Measurements from ENCODE around the gene USE1. TPM values are rescaled to one million over a fixed set of nuclear protein-coding genes. Genes with fewer than 3 reads are reported as not detected.
"Not testable (repeated sequence)": the region's sequence is repeated elsewhere in the genome, so short reads cannot be mapped to it uniquely, and the experiment has no call there.

The USE1 gene
- total and polyA plus RNA-seq, 4 donors, result 13.3 to 46.8 (median 32.9) TPM

DNA sequence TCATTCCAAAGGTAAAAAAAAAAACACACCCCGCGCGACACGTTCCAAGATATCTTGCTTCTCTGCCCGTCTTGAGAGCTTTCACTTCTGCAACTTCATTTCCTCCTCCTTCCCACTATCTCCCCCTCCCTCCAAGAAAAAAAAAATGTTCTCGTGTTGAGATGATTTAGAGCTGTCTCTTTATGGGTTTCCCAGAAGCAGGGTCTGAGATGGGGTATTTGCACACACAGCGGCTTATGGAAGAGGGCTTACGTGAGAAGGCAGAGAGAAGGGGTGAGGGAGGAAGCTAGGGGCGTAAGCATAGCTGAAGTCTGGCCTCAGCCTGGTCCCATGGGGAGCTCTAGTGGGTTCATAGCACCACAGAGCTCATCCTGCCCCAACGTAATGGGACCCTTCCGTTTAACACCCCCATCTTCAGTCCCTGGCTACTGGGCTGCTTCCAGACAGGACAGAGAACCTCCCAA, 31.3 kb upstream of the USE1 start:
- Histone ChIP-seq H3K4me1 (ENCODE audit: control insufficient read depth, insufficient read depth, low read length) (no peaks in the 10 kb centered on the region), H3K9me3 (ENCODE audit: control insufficient read depth, insufficient read depth, low read length) (no peaks in the 10 kb centered on the region), H3K27ac (ENCODE audit: low read depth, low read length) (no peak overlapping the region), H3K4me3 (ENCODE audit: low read depth, low read length) (no peak overlapping the region), H3K27me3 (ENCODE audit: control insufficient read depth, insufficient read depth, low read length) (no peaks in the 10 kb centered on the region), H3K36me3 (ENCODE audit: control insufficient read depth, insufficient read depth, low read length) (peaks cover 68% of the 10 kb centered on the region)
- DNase-seq (ENCODE audit: low read depth in 4 of 6, low spot score in 6 of 6), result no peak
- 100% methylated on average over 2 of the region's 11 CpGs for WGBS (ENCODE audit: insufficient coverage)

DNA sequence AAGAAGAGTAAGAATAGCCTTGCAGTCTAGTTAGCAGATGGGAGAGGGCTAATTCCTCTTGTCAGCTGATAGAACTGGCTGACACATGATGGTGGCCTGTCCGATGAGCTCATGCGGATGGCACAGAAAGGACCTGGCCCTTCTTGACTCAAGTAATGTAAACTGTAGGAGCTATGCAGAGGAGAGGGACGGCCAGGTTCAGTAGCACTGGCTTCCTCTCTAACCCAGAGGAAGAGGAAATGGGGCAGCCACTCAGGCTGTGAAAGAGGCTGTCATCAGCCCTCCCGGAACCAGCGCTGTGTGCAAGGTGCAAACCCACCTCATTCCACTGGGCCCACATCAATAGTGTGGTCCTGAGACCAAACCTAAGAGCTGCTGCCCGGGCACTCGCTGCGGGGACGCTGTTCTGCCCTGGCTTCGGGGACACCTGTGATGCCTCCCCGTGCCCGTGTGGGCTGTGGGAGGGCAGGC, 30.8 kb upstream of the USE1 start:
- DNase-seq (ENCODE audit: low read depth in 4 of 6, low spot score in 6 of 6), result no peak
- Histone ChIP-seq H3K27ac (ENCODE audit: low read depth, low read length) (no peak overlapping the region), H3K4me3 (ENCODE audit: low read depth, low read length) (no peak overlapping the region), H3K4me1 (ENCODE audit: control insufficient read depth, insufficient read depth, low read length) (no peaks in the 10 kb centered on the region), H3K27me3 (ENCODE audit: control insufficient read depth, insufficient read depth, low read length) (no peaks in the 10 kb centered on the region), H3K36me3 (ENCODE audit: control insufficient read depth, insufficient read depth, low read length) (peaks cover 70% of the 10 kb centered on the region), H3K9me3 (ENCODE audit: control insufficient read depth, insufficient read depth, low read length) (no peaks in the 10 kb centered on the region)
- 94% methylated on average over 10 of the region's 12 CpGs for WGBS (ENCODE audit: insufficient coverage)

DNA sequence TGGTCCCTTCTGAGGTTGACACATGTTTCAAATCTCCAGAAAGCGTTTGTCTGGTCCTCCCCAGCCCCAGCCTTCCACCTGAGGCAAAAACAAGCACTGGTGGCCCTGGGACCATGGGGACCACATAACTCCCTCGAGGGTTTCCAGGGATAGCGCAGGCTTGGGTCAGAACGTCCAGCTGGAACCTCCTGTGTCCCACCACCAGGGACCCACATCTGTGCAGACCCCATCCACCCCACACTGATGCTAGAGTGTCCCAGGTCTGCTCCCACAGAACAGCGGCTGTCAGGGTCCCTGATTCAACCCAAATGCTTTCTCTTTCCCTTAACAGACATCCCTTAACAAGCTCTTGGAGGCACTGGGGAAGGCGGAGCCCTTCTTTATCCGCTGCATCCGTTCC, 29.6 kb upstream of the USE1 start:
- 90% methylated on average over 5 of the region's 8 CpGs for WGBS (ENCODE audit: insufficient coverage)

DNA sequence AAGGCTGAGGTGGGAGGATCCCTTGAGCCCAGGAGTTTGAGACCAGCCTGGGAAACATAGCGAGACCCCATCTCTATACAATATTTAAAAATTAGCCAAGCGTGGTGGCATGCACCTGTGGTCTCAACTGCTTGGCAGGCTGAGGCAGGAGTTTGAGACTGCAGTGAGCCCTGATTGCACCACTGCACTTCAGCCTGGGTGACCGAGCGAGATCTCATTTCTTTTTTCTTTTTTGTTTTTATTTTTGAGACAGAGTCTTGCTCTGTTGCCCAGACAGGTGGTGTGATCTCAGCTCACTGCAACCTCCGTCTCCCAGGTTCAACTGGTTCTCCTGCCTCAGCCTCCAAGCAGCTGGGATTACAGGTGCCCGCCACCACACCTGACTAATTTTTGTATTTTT, 23.4 kb upstream of the USE1 start:
- WGBS (ENCODE audit: insufficient coverage), result 100% methylated on average over 2 of the region's 6 CpGs
- H3K36me3 ChIP-seq (ENCODE audit: control insufficient read depth, insufficient read depth, low read length), result peaks cover 81% of the 10 kb centered on the region

More for the DNA sequence above, 29.6 kb upstream of the USE1 start:
- Histone ChIP-seq H3K4me1 (ENCODE audit: control insufficient read depth, insufficient read depth, low read length) (no peaks in the 10 kb centered on the region), H3K9me3 (ENCODE audit: control insufficient read depth, insufficient read depth, low read length) (no peaks in the 10 kb centered on the region), H3K36me3 (ENCODE audit: control insufficient read depth, insufficient read depth, low read length) (peaks cover 74% of the 10 kb centered on the region), H3K27ac (ENCODE audit: low read depth, low read length) (no peak overlapping the region), H3K27me3 (ENCODE audit: control insufficient read depth, insufficient read depth, low read length) (no peaks in the 10 kb centered on the region), H3K4me3 (ENCODE audit: low read depth, low read length) (no peak overlapping the region)
- DNase-seq (ENCODE audit: low read depth in 4 of 6, low spot score in 6 of 6), result no peak

DNA sequence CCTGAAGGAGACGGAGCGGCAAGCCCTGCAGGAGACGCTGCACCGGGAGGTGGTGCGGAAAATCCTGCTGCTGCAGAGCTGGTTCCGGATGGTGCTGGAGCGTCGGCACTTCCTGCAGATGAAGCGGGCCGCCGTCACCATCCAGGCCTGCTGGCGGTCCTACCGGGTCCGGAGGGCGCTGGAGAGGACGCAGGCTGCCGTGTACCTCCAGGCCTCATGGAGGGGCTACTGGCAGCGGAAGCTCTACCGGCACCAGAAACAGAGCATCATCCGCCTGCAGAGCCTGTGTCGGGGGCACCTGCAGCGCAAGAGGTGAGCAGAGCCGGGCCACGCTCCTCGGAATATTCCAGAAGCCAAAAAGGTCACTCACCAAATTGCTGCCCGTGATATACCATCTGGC, 22.4 kb upstream of the USE1 start:
- Histone ChIP-seq H3K4me3 (ENCODE audit: low read depth, low read length) (no peak overlapping the region), H3K36me3 (ENCODE audit: control insufficient read depth, insufficient read depth, low read length) (peaks cover 78% of the 10 kb centered on the region), H3K27ac (ENCODE audit: low read depth, low read length) (no peak overlapping the region), H3K4me1 (ENCODE audit: control insufficient read depth, insufficient read depth, low read length) (no peaks in the 10 kb centered on the region), H3K9me3 (ENCODE audit: control insufficient read depth, insufficient read depth, low read length) (no peaks in the 10 kb centered on the region), H3K27me3 (ENCODE audit: control insufficient read depth, insufficient read depth, low read length) (no peaks in the 10 kb centered on the region)
- 96% methylated on average over 26 of the region's 26 CpGs for WGBS (ENCODE audit: insufficient coverage)
- DNase-seq (ENCODE audit: low read depth in 4 of 6, low spot score in 6 of 6), result no peak

More for the DNA sequence above, 23.4 kb upstream of the USE1 start:
- not testable (repeated sequence) for H3K27ac ChIP-seq (ENCODE audit: low read depth, low read length); H3K4me3 ChIP-seq (ENCODE audit: low read depth, low read length); DNase-seq (ENCODE audit: low read depth in 4 of 6, low spot score in 6 of 6); H3K4me1 ChIP-seq (ENCODE audit: control insufficient read depth, insufficient read depth, low read length); H3K9me3 ChIP-seq (ENCODE audit: control insufficient read depth, insufficient read depth, low read length); H3K27me3 ChIP-seq (ENCODE audit: control insufficient read depth, insufficient read depth, low read length)

DNA sequence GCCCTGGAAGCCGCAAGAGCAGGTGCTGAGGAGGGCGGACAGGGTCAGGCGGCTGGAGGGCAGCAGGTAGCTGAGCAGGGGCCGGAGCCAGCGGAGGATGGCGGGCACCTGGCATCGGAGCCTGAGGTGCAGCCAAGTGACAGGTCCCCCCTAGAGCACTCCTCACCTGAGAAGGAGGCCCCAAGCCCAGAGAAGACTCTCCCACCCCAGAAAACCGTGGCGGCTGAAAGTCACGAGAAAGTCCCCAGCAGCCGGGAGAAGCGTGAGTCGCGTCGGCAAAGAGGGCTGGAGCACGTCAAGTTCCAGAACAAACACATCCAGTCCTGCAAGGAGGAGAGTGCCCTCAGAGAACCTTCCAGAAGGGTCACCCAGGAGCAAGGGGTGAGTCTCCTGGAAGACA, 20.5 kb upstream of the USE1 start:
- H3K4me1 ChIP-seq (ENCODE audit: control insufficient read depth, insufficient read depth, low read length), result no peaks in the 10 kb centered on the region
- H3K4me3 ChIP-seq (ENCODE audit: low read depth, low read length), result no peak overlapping the region
- no peaks in the 10 kb centered on the region for H3K9me3 ChIP-seq (ENCODE audit: control insufficient read depth, insufficient read depth, low read length)
- no peak for DNase-seq (ENCODE audit: low read depth in 4 of 6, low spot score in 6 of 6)
- peaks cover 81% of the 10 kb centered on the region for H3K36me3 ChIP-seq (ENCODE audit: control insufficient read depth, insufficient read depth, low read length)
- H3K27me3 ChIP-seq (ENCODE audit: control insufficient read depth, insufficient read depth, low read length), result no peaks in the 10 kb centered on the region
- WGBS (ENCODE audit: insufficient coverage), result 95% methylated on average over 8 of the region's 16 CpGs
- no peak overlapping the region for H3K27ac ChIP-seq (ENCODE audit: low read depth, low read length)

DNA sequence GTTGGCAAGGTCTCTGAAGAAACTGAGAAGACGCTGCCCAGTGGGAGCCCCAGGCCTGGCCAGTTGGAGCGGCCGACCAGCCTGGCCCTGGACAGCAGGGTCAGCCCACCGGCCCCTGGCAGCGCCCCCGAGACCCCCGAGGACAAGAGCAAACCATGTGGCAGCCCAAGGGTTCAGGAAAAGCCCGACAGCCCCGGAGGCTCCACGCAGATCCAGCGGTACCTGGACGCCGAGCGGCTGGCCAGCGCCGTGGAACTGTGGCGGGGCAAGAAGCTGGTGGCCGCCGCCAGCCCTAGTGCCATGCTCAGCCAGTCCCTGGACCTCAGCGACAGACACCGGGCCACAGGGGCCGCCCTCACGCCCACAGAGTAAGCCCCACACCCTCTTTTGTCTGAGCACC, 20.1 kb upstream of the USE1 start:
- 97% methylated on average over 23 of the region's 23 CpGs for WGBS (ENCODE audit: insufficient coverage)
- Histone ChIP-seq H3K4me3 (ENCODE audit: low read depth, low read length) (no peak overlapping the region), H3K9me3 (ENCODE audit: control insufficient read depth, insufficient read depth, low read length) (no peaks in the 10 kb centered on the region), H3K36me3 (ENCODE audit: control insufficient read depth, insufficient read depth, low read length) (peaks cover 80% of the 10 kb centered on the region), H3K27me3 (ENCODE audit: control insufficient read depth, insufficient read depth, low read length) (no peaks in the 10 kb centered on the region), H3K4me1 (ENCODE audit: control insufficient read depth, insufficient read depth, low read length) (no peaks in the 10 kb centered on the region), H3K27ac (ENCODE audit: low read depth, low read length) (no peak overlapping the region)
- no peak for DNase-seq (ENCODE audit: low read depth in 4 of 6, low spot score in 6 of 6)

DNA sequence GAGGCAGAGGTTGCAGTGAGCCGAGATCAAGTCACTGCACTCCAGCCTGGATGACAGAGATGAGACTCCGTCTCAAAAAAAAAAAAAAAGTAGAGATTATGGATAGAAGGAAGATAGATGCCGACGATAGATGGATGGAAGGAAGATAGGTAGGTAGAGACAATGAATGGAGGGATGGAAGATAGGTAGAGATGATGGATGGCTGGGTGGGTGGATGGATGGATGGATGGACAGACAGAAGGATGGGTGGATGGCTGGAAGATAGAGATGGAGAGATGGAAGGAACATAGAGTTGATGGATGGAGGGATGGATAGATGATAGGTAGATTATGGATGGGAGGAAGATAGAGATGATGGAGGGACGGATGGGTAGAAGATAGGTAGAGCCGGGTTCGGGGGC, 18.5 kb upstream of the USE1 start:
- no peak overlapping the region for H3K27ac ChIP-seq (ENCODE audit: low read depth, low read length)
- no peaks in the 10 kb centered on the region for H3K4me1 ChIP-seq (ENCODE audit: control insufficient read depth, insufficient read depth, low read length)
- 96% methylated on average over 4 of the region's 7 CpGs for WGBS (ENCODE audit: insufficient coverage)
- H3K4me3 ChIP-seq (ENCODE audit: low read depth, low read length), result no peak overlapping the region
- H3K9me3 ChIP-seq (ENCODE audit: control insufficient read depth, insufficient read depth, low read length), result no peaks in the 10 kb centered on the region
- no peak for DNase-seq (ENCODE audit: low read depth in 4 of 6, low spot score in 6 of 6)
- no peaks in the 10 kb centered on the region for H3K27me3 ChIP-seq (ENCODE audit: control insufficient read depth, insufficient read depth, low read length)
- H3K36me3 ChIP-seq (ENCODE audit: control insufficient read depth, insufficient read depth, low read length), result peaks cover 84% of the 10 kb centered on the region

DNA sequence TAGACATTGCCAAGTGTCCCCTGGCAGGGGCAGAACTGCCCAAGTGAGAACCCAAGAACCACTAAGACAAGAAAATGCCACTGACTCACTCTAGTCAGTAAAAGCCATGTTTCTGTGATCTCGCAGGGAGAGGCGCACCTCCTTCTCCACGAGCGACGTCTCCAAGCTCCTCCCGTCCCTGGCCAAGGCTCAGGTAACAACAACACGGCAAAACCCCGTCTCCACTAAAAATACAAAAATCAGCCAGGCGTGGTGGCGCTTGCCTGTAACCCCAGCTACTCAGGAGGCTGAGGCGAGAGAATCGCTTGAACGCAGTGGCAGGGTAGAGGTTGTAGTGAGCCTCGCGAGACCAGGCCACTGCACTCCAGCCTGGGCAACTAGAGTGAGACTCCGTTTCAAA, 17.5 kb upstream of the USE1 start:
- H3K36me3 ChIP-seq (ENCODE audit: control insufficient read depth, insufficient read depth, low read length), result peaks cover 87% of the 10 kb centered on the region
- no peak for DNase-seq (ENCODE audit: low read depth in 4 of 6, low spot score in 6 of 6)
- no peak overlapping the region for H3K4me3 ChIP-seq (ENCODE audit: low read depth, low read length)
- no peaks in the 10 kb centered on the region for H3K27me3 ChIP-seq (ENCODE audit: control insufficient read depth, insufficient read depth, low read length)
- H3K4me1 ChIP-seq (ENCODE audit: control insufficient read depth, insufficient read depth, low read length), result no peaks in the 10 kb centered on the region
- H3K9me3 ChIP-seq (ENCODE audit: control insufficient read depth, insufficient read depth, low read length), result no peaks in the 10 kb centered on the region
- 96% methylated on average over 12 of the region's 16 CpGs for WGBS (ENCODE audit: insufficient coverage)
- H3K27ac ChIP-seq (ENCODE audit: low read depth, low read length), result no peak overlapping the region

DNA sequence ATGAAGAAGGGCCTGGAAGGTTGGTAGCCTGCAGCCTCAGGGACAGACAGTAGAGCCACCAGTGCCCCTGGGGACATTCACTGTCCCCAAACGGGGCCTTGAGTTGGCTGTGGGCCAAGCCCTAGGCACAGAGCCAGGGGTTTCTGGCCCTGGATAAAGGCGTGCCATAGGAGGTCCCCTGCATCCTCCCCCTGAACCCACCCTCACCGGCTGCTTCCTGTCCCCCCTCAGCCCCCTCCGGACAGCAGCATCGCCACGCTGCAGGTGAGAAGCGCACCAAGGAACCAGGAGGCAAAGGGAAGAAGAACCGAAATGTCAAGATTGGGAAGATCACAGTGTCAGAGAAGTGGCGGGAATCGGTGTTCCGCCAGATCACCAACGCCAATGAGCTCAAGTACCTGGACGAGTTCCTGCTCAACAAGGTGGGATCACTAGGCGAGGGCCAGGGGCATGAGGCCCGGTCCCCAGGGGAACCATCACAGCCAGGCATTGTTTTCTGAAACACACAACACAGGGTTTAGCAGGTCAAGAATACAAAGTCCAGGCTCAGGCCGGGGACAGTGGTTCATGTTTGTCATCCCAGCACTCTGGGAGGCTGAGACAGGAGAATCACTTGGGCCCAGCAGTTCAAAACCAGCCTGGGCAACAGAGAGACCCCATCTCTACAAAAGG, 14.6 kb upstream of the USE1 start:
- H3K27me3 ChIP-seq (ENCODE audit: control insufficient read depth, insufficient read depth, low read length), result no peaks in the 10 kb centered on the region
- 89% methylated on average over 13 of the region's 16 CpGs for WGBS (ENCODE audit: insufficient coverage)
- H3K4me3 ChIP-seq (ENCODE audit: low read depth, low read length), result no peak overlapping the region
- H3K27ac ChIP-seq (ENCODE audit: low read depth, low read length), result no peak overlapping the region
- H3K36me3 ChIP-seq (ENCODE audit: control insufficient read depth, insufficient read depth, low read length), result peaks cover 88% of the 10 kb centered on the region
- DNase-seq (ENCODE audit: low read depth in 4 of 6, low spot score in 6 of 6), result no peak
- H3K9me3 ChIP-seq (ENCODE audit: control insufficient read depth, insufficient read depth, low read length), result no peaks in the 10 kb centered on the region
- no peaks in the 10 kb centered on the region for H3K4me1 ChIP-seq (ENCODE audit: control insufficient read depth, insufficient read depth, low read length)
